HG02840 (cell line): Measurements from ENCODE around the gene ITM2B.

Experiments
- ATAC-seq: cut with Tn5 transposase; IDR thresholded peaks from one replicate; pipeline ENCODE4 v1.9.1; 2021; ENCODE audit warnings: mild to moderate bottlenecking, moderate library complexity, moderate number of reproducible peaks; ENCODE audit not compliant: unreplicated experiment, low FRiP score

ITM2B gene

GRCh38 chr13:48302871-48303358, 69.9 kb downstream of the ITM2B start:
- ATAC-seq: peak; percentile 12

- ATAC-seq: peak; percentile 74
These were observed 70.5 kb downstream of the ITM2B start, which contains the start of gene RB1 for GRCh38 chr13:48303359-48304142. Gene RB1 (plus strand): TSS chr13:48303751. CDS start chr13:48303913, 162 bp downstream.

DNA sequence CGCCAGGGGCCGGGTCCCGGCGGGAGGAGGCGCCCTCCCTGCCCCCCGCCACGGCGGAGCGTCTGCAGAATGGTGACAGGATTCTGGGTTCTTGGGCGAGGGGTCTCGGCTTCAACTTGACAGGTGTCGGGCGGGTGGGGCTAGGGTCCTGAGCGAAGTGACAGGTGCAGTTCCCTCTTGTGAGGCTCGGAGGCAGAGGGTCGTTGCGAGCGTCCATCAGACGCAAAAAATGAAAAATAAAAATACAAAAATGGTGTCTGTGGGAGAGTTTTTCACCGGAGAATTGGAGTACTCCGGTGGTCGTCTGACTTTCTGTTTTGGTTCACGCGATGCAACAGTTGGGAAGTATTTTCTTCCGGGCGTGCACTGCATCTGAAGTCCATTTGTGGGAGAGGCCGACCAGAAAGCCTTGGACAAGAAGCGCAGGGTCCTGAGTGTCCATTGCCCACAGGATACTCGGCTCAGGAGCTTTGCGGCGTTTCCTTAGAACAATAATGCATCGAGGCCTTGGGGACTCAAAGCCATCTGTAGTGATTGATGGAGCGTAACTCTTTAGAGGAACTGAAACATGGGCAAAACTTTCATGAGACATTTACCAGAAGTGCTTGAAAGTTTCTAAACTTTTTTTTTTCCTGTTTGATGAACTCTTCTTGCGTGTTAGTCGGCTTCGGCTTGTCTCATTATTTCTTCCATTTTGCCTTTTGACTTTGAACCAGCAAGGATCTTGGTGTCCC, 71.3 kb downstream of the ITM2B start:
- ATAC-seq: peak; percentile 61

- ATAC-seq: no peak
These were observed 78.2 kb downstream of the ITM2B start for GRCh38 chr13:48311223-48311622.

DNA sequence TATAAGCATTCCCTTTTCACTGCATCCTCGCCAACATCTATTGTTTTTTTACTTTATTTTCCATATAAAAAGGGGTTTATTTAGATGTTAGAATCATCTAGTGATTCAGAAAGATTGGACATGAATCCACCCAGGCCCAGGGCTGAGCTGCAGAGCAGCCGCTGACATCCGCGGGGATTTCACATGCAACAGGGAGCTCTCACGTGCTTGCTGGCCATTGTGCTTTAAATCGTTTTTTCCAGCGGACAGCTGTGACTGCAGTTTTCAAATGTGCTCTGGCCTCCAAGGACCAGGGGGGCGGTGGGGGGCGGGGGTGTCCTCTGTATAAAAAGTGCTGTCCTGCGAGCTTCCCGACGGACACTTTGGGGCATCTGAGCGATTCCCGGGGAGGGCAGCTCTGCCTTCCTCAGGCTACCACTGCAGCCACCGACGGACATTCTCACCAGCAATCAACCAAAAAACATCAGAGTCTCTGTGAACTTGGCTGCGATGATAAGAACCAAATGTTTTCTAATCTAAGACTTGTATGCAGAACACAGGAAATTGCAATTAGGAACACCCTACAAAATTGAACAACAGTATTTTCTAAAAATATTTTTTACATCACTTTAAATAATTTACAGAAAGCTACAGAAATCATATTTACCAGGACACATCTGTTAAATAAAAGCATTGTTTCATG, 83.1 kb downstream of the ITM2B start:
- ATAC-seq: no peak

DNA sequence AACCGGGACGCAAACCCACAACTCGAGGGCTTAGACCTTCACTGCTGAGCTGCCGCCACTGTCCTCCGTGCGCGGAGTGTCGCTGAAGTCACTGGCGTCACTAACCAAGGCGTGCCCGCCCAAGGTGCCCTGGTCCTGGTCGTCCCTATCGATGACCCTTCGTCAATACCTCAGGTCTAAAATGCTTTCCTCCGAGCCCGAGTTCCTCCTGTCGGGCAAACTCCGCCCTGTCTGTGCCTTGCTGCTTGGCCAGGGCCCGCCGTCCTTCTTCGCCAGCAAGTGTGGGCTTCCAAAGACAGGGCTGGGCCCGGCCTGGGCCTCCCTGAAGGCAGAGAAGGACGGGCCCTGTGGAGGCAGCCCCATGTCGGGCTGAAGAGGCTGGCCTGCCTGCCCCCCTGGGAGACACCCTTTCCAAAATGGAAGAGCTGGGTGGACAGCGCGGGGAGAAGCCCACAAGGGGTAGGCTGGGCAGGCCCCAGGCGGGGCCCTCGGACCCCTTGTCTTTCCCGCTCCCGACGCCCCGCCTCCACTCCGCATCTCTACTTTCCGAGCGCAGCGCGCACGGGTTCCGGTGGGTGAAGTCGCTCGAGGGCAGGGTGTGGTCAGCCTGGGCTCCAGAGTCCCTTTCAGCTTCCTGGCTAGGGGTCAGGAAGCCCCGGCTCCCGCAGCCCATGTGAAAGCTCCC, 84.0 kb downstream of the ITM2B start:
- no peak for ATAC-seq

GRCh38 chr13:48317511-48318376, 84.7 kb downstream of the ITM2B start:
- ATAC-seq: no peak

GRCh38 chr13:48318377-48318811, 85.4 kb downstream of the ITM2B start:
- no peak for ATAC-seq

DNA sequence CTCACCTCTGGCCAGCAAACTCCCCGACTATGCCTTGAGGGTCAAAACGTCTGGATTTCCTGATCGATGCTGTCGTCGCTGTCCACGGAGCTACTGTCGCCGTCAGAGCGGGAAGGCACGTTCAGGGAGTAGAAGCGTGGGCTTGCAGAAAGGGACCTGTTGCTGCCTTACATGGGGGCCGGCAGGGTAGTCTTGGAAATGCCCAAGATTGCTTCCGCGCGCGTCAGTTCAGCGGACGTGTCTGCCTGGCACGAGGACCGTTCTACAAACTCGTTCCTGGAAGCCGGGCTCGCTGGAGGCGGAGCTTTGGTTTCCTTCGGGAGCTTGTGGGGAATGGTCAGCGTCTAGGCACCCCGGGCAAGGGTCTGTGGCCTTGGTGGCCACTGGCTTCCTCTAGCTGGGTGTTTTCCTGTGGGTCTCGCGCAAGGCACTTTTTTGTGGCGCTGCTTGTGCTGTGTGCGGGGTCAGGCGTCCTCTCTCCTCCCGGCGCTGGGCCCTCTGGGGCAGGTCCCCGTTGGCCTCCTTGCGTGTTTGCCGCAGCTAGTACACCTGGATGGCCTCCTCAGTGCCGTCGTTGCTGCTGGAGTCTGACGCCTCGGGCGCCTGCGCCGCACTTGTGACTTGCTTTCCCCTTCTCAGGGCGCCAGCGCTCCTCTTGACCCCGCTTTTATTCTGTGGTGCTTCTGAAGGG, 86.0 kb downstream of the ITM2B start:
- ATAC-seq: no peak
